Measurements from ENCODE around the gene TRMT1.

Gene TRMT1

DNA sequence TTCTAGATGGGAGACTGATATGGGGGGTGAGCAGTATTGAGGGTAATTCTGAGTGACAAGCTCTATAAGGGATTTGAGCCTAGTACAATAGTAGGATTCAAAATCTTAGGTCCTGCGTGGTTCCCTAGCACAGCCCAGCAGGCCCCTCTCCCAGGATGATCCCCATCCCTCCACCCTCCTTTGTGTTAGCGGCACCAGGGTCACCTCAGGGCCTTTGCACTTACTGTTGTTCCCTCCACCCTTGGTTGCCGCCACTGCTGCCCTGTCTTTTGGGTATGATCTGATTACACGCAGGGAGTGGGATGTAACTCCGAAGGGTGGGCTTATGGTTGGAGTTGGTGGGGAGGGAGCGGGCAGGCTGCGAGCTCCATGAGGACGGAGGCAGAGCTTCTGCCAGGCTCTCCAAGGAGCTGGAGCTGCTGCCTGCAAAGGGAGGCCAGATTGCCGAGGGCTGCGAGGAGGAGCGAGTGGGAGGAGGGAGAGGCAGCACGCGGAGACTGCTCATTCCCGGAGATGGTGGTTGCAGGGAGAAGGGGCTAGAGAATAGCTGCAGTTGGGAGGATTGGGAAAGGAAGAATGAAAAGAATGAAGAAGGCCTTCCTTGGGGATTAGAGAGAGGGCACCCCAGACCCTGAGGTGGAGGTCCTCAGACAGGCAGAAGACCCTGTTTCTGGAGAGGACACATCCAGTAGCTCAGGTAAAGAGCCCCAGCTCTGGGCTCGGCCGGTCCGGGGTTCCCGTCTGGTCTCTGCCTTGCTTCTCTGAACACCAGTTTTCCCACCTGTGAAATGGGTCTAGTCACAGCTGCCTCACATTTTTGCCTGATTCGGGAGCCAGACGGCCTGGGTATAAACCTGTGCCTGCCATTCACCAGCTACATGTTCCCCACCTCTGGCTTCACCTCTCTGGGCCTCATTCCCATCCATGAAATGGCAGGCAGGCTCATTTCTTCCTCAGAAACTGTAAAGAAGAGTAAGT is 6.7 kb upstream of the TRMT1 start:
- DNase-seq (ENCODE audit: low read depth), result no peak

DNA sequence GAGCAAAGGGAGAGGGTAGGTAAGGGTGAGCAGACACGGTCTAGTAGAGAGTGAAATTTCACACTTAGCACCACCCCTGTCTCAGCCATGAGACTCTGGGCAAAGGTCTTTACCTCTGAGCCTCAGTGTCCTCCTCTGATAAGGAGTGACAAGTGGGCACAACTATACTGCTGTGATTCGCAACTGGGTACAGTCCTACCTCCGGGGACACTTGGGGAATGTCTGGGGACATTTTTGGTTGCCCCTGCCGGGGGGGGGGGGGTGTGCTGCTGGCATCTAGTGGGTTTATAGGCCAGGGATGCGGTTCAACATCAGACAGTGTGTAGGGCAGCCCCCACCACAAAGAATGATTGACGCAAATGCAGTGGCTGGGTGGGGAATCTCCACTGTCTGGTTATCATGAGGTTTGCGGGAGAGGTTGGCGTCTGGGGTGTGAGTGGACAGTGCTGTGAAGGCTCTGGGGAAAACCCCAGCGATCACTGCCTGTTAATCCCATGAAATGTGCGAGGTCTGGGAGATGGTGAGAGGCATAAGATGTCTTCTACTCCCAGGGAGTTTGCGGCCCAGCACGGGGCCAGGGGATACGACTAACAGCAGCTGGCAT is 5.8 kb upstream of the TRMT1 start:
- no peak for DNase-seq (ENCODE audit: low read depth)

DNA sequence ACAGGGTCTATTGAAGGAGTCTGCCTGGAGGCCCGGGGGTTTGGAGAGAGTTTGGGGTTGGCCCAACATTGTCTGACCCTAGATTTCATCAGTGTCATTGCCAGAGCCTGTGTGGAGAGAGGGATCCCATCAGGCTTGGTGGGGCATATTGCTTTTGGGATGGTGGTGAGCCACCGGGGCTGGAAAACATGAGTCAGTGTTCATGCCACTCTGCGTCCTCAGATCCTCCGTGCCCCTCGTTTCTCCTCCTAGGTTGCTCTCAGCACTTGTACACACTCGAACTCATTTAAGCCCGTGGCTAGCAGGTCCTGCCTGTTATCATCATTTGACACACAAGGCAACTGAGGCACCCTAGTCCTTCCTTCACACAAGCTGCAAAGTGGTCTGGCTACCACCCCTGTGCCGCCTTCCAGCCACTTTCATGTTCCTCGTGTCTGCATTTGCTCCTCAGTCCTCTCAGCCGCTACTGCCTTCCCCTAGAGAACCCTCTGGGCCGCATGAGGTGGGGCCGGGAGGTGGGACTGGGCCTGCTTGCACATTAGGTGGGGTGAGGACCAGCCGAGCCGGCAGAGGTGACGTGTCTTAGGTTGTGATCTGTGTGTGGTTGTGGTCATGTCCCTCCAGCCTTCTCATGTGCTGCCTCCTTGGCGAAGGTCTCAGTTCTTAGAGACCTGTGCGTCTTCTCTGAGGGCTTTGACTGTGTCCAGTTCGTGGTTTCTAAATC is 5.2 kb upstream of the TRMT1 start:
- DNase-seq (ENCODE audit: low read depth), result no peak

DNA sequence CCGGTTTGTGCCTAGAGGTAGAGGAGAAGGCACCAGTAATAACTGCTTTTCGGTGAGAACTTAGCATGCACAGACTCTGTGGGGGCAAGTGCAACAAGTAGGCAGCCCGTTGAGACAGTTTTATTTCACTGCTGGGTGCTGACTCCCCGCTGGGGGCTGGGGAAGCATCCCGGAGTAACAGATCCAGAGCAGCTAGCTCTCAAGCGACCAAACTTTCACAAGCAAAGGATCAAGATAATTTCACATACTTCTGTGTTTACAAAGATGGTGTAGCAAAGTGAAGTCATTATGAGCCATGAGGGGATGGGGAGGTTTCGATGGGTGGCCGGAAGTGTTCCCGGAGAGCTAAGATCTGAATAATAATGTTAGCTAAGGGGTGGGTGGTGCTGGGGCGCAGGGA is 4.3 kb upstream of the TRMT1 start:
- DNase-seq (ENCODE audit: low read depth), result no peak

DNA sequence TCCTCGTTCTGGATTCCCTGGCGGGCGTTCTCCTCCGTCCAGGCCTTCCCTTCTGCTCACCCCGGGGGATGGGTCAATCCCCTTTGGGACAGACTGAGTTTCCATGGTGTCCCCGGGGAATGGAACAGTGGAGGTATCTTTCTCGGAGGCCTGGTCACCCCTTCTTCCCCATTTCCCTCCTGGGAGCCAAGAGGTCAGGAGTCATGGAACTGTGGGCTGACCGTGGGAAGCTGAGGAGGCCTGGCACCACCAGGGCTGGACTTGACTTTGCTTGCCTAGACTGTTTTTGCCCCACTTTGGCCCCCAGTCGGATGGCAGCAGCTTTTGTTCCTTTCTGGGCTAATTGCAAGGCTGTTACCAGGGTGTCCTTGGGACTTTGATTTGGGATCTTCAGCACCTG is 3.5 kb upstream of the TRMT1 start:
- DNase-seq (ENCODE audit: low read depth), result no peak

DNA sequence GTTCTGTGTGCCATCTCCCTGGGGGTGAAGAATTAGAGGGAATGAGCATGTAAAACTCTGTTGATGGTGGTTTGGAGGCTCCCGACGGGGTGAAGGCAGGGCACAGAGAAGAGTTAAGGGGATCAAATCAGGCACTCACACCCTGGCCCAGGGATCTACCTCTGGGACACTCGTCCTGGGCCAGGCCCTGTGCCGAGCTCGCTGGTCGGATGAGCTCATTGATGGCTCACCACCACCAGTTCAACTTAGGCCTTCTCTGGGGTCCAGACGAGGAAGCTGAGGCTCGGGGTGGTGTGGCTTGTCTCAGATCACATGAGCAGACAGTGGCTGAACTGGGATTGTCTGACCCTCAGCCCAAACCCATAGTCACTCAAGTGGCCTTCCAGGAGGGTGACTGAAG is 3.1 kb upstream of the TRMT1 start:
- DNase-seq (ENCODE audit: low read depth), result no peak

DNA sequence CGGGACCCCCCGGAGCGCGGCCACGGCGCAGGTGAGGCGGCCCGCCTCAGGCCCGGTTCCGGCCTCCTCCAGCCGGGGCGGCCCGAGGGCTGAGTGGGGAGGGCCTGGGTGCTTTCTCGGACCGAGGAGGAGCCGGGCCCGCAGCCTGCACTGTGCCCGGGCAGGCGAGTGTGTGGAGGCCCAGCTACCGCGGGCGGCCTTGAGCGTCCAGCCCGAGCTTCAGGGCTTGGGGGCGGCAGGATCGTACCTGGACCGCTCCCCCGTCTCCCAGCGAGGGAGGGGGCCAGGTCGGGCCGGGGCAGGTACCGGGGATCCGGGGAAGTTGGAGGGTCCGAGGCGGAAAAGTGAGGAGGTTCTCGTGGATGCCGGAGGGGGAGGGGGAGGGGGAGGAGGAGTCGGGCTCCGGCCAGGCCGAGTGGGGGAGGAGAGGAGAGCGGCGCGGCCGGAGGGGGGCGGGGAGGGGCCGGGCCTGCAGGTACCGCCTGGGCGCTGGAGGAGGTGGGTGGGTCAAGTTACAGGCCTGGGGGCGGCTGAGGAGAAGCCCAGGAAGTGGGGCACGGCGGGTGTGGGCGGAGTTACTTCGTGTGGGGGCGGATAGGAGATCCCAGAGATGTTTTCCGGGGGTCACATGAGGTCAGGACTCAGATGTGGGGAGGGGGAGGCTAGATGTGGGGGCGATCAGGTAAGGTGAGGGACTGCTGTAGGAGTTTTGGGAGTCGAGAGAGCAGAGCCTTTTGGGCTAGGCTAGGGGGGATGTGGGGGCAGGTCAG is 2.1 kb upstream of the TRMT1 start:
- DNase-seq (ENCODE audit: low read depth), result no peak

DNA sequence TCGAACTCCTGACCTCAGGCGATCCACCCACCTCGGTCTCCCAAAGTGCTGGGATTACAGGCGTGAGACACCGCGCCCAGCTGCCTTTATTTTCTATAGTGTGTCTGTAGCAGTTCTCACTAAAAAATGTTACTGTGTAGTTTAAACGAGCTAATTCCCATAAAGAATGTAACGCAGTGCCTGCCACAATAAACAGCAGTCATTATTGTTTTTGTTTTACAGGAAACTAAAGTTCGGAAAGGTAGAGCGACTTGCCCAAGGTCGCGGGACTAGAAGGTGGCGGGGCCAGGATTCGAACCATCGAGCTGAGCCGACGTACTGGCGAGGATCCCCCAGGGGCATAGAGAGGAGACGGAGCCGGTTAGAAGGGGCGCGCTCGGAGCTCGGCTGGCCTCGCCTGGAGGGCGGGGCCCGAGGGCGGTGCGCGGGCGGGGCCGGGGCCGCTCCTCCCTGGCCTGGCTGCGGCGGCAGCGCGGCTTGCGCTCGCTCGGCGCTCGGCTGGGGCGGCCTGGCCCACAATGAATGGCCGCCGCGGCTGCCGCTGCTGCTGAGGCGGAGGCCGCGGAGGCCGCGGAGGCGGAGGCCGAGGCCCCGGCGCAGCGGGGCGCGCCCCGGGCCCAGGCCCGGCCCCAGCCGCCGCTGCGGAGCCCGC is 1.4 kb upstream of the TRMT1 start, which contains the start of gene NACC1:
Gene NACC1 (plus strand): TSS at position 493 of the 652 bp plus-strand sequence. CDS start 16,944 bp downstream, outside the sequence.
- peak; percentile 82 for DNase-seq (ENCODE audit: low read depth)

DNA sequence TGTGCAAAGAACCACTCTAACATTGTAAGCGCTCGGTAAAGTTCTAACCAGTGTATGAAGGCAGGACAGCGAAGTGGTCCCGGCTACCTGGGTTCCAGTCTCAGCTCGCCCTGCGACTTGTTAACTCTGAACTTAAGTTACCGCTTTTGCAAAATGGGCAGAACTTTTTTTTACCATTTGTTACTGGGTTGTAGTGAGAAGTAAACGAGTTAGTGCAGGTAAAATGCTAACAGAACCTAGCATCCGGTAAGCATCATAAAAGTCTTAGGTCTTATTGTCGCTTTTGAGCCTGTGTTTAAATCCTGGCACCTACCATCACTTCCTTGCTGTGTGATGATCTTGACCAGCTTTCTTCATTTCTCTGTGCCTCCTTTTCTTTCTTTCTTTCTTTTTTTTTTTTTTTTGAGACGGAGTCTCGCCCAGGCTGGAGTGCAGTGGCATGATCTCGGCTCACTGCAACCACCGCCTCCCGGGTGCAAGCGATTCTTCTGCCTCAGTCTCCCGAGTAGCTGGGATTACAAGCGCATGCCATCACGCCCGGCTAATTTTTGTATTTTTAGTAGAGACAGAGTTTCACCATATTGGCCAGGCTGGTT is 734 bp upstream of the TRMT1 start:
- no peak for DNase-seq (ENCODE audit: low read depth)

DNA sequence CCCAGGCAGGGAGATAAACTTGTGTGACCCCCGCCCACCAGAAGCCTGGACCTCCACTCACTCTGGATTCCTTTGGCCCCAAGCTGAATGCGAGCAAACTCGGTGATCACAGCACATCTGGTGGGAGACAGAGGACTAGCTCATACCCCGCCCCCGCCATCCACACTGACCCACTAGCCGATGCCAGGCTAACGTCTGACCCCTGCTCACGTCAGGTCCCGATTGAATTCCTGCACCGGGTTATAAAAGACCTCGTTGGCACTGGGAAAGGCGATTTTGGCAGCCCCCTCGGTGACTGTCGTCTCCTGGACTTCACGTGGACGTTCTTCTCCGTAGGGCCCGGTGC is 631 bp downstream of the TRMT1 start:
- DNase-seq (ENCODE audit: low read depth), result no peak

DNA sequence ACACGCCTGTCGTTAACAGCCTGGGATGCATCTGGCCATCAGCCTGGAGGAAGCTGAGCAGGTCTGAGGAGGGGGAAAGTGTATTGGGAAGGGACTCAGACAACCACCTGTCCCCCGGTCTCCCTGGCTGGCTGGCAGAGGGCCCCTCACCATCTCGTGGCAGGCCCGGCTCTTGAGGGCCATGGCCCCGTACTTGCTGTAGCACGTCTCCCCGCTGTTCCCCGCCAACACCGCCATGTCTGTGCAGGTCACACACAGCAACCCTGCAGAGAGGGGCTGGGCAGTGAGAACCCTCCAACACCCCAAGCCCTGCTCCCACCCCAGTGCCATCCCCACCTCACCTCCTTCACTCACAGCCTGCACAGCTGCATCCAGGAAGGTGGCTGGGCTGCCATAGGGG is 4.0 kb downstream of the TRMT1 start:
- DNase-seq (ENCODE audit: low read depth), result no peak

DNA sequence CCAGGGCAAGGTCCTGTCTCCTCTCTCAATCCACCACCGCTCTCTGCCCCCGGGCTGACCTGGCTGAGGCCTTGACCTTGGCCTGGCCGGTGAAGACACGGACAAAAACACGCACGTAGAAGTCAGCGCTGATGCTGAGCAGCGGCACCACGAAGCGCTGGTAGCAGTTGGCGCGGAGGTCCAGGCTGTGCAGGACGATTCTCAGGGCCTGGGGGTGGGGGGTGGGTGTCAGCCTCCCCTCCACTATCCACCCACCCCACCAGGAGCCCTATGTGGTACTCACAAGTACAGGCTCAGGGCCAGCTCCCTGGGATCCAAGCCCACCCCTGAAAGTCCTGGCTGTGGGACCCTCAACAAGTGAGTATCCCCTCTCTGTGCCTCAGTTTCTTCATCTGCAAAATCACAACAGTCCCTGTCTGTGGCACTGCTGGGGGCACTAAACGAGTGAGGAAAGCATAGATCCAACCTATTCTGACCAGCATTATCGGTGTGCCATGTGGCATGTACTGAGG is 6.4 kb downstream of the TRMT1 start:
- no peak for DNase-seq (ENCODE audit: low read depth)

DNA sequence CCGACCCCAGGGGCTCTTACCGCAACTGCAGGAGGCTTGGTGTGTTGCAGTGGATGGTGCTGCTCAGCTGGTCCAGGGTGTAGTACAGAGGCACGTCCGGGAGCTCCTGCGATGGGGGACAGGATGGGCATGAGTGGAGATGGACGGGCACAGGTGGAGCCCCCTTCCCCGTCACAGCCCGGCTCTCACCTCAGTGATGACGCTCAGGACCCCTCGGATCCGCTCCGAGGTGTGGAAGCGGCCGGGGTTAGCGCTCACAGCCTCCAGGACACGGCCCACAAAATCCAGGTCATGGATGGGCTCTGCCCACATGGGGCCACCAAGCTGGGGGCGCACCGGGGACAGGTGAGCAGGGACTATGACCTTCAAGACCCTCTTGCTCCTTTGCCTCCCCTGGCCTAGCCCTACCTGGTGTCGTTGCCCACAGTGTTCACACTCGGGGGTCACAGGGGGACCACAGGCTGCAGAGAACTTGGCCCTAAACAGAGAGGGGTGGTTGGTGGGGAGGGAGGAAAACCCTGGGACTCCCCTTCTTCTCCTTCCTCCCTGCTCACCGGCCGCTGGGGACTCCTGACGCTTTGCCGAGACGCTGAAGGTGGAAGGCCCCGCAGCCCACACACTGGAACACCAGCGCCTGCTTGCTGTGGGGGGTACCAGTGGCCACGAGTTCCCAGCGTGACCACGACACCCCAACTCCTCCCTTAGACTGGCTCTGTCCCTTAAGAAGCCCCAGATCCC is 7.0 kb downstream of the TRMT1 start:
- no peak for DNase-seq (ENCODE audit: low read depth)

DNA sequence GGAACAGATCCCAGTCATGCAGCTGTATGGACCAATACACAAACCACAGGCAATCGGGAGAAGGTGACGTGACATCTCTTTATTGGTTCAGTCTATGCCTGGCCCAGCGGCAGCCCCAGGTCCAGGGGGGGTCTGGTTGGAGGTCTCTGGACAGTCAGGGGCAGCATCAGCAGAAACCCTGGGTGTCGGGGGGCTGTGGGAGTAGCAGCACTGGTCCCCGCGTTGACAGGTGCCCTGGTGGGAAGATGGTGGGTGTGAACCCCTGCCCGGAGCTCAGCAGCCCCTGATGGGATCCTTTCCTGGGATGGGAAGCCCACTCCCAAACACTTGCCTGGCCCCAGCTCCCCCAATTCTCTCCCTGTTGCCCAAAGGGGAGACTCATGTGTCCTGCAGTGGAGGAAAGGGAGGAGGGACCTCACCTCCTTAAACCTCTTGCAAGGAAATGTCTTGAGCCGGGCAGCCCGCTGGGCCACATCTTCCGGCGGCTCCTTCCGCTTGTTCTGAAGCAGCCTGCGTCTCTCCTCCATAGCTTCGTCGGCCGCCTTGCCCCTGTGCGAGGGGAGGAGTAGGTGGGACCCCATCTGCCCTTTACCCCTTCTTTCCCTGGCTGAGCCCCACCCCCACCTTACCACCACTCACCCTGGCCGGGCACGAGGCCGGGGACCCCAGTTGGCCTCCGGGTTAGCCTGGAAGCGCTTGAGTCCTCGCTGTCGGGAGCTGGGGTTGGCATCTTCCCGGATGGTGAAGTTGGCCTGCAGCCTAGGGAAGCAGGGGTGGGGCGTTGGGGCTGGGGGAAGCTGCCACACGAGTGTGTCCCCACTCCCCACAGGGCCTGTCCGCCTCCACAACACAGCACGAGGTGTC is 11.5 kb downstream of the TRMT1 start:
- no peak for DNase-seq (ENCODE audit: low read depth)

DNA sequence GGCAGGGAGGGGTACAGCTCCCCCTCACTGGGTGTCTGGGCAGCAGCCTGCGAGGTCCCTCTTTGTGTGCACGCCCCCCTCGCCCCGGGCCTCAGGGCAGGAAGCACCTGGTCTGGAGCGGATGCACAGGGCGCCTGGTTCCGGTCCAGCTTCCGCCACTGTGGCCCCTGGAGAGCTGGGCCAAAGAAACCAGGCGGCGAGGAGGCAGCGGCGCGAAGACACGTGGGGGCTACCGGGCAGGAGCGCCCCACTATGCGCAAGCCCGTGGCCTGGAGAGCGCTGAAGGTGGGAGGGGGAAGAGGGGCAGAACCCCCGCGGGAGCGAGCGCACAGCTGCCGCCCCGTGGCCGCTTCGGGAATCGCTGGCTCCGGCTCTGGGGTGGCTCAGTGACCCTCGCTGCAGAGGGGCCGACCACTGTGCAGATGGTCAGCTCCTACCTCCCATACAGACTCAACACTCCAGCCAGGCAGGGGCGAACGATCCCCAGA is 12.1 kb downstream of the TRMT1 start:
- no peak for DNase-seq (ENCODE audit: low read depth)

DNA sequence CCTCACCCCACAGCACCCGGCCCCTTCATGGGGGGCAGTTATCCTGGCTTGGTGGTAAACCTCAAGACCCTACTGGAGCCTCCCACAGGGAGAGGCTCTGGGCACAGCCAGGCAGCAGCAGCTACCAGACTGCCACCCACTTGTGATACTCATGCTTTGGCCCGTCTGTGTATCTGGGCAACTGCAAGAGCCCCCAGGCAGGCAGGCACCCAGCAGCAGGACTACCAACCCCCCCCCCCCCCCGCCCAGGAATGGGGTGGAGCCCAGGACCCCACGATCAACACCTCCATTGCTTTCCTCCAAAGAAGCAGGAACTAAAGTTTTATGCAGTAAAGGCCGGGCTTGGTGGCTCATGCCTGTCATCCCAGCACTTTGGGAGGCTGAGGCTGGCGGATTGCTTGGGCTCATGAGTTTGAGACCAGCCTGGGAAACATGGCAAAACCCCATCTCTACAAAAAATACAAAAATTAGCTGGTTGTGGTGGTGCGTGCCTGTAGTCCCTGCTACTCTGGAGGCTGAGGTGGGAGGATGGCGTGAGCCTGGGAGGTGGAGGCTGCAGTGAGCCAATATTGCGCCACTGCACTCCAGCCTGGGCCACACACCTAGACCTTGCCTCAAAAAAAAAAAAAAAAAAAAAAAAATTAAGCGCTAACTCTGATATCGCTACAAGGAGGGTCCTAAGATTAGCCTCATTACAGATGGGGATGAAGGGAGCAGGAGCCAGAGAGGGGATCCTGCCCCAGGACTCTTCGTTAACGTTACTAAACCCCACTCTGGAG is 12.8 kb downstream of the TRMT1 start:
- DNase-seq (ENCODE audit: low read depth), result no peak

DNA sequence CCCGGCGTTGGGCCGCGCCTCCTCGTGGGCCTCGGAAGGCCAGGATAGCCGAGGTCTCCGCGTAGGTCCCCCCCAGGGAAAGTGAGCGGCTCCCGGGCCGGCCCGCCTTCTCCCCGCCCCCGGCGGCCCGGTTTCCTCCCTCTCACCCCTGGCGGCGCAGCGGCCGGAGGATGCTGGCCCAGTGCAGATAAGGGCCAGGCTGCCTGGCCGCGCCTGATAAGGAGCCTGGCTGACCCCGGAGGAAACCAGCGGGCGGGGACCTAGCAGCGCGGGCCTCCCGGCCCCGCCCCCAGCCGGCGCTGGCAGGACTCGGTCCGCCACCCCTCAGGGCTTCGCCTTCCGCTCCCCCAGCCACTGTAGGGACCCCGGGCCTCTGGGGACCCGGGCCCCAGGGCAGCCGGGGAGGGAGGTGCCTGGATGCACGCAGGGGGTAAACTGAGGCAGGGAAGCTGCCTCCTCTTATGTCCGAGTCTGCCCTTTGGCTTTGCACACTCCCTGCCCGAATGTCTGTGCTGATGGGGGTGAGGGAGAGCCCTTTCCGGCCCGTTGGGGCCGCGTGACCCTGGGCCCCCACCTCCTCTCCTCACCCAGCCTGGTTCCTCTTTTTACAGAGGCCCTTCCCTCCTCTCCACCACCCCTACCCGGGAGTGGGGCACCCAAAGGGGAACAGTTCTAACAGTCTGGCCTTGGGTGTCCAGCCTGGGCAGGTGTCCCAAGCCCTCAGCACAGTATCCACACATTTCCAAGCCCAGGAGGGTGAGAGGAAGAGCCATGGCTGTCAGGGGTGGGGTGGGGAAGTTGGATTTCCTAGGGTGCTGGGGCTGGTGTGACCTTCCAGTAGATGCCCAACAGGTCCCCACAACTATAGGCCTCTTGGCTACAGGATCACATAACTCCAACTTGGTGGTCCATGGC is 13.6 kb downstream of the TRMT1 start, which contains the start of gene LYL1:
Gene LYL1 (minus strand): TSS at position 193 of the 915 bp plus-strand sequence. CDS start 1,687 bp downstream, outside the sequence.
- DNase-seq (ENCODE audit: low read depth), result no peak

All from stimulated activated CD8-positive, alpha-beta memory T cell treated with anti-CD3 and anti-CD28 coated beads, Interleukin-15, amount 100 ng/mL, for 24 hours (primary cell).